Measurements from ENCODE around the gene COA8. TPM values are rescaled to one million over a fixed set of nuclear protein-coding genes. Genes with fewer than 3 reads are reported as not detected.

The COA8 gene
- total and polyA plus RNA-seq, 2 of the 13 experiments (the other 11 are each of a cell fraction or from before 2014, with no cell fraction given), result 10.9 to 25.1 TPM

GRCh38 chr14:103628684-103629502 is 66.1 kb downstream of the COA8 start, which contains the start of gene KLC1 (continued):
- TF ChIP-seq ZBTB34 (CRISPR knock-in tag; IDR thresholded peaks at IDR 0.05), result no peak
- TF ChIP-seq ZNF891 (CRISPR knock-in tag; IDR thresholded peaks at IDR 0.05), result no peak
- no peak; the same call in 1 of the 2 replicates for TF ChIP-seq SPEN (CRISPR knock-in tag; IDR thresholded peaks at IDR 0.05; ENCODE audit: low read depth)
- TF ChIP-seq RBFOX2 (IDR thresholded peaks at IDR 0.05; ENCODE audit: low read depth, low read length), result peak; percentile 86
- TF ChIP-seq NPAS2 (CRISPR knock-in tag; IDR thresholded peaks at IDR 0.05; ENCODE audit: borderline replicate concordance), result no peak
- TF ChIP-seq TSC22D2 (CRISPR knock-in tag; IDR thresholded peaks at IDR 0.05; ENCODE audit: borderline replicate concordance), result peak; percentile 60; the same call in 1 of the 2 replicates
- no peak for TF ChIP-seq ZNF430 (CRISPR knock-in tag; IDR thresholded peaks at IDR 0.05)
- no peak for TF ChIP-seq ETV5 (CRISPR knock-in tag; IDR thresholded peaks at IDR 0.05; ENCODE audit: borderline replicate concordance)
- no peak for TF ChIP-seq ZMYM3 (CRISPR knock-in tag; IDR thresholded peaks at IDR 0.05)
- no peak for TF ChIP-seq MATR3 (CRISPR knock-in tag; IDR thresholded peaks at IDR 0.05)
- TF ChIP-seq SCMH1 (CRISPR knock-in tag; IDR thresholded peaks at IDR 0.05; ENCODE audit: borderline replicate concordance), result no peak
- TF ChIP-seq LRRFIP1 (CRISPR knock-in tag; conservative IDR thresholded peaks at IDR 0.05), result no peak

Measured in HepG2 (cell line).